ENCODE measurements around the gene STIMATE.

DNA sequence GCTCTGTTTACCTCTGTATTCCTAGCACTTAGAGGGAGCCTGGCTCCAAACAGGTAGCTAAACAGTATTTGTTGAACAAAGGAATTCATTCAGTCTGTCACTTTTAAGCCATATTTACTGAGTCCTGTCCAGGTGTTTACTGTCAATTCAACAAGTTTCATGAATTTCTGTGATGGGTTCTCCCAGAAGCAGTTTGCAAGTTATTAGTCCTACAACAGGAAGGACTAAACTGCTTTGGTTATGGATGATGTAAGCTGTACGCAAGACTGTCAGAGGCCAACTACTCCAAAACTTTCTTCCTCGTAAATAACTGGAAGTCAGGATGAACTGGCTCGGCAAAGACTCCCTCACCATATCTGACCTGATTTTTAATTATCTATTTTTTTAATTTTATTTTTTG, 25.1 kb downstream of the STIMATE start:
- TF ChIP-seq, protein P1, sequence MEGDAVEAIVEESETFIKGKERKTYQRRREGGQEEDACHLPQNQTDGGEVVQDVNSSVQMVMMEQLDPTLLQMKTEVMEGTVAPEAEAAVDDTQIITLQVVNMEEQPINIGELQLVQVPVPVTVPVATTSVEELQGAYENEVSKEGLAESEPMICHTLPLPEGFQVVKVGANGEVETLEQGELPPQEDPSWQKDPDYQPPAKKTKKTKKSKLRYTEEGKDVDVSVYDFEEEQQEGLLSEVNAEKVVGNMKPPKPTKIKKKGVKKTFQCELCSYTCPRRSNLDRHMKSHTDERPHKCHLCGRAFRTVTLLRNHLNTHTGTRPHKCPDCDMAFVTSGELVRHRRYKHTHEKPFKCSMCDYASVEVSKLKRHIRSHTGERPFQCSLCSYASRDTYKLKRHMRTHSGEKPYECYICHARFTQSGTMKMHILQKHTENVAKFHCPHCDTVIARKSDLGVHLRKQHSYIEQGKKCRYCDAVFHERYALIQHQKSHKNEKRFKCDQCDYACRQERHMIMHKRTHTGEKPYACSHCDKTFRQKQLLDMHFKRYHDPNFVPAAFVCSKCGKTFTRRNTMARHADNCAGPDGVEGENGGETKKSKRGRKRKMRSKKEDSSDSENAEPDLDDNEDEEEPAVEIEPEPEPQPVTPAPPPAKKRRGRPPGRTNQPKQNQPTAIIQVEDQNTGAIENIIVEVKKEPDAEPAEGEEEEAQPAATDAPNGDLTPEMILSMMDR (IDR thresholded peaks at IDR 0.05), result no peak
- TF ChIP-seq POLR2A (IDR thresholded peaks at IDR 0.05), result no peak

Measured in adrenal gland (tissue), 5 donors.